ENCODE measurements around the gene RAB35.

GRCh38 chr12:120071493-120072020, 45.0 kb downstream of the RAB35 start:
- no peak for TF ChIP-seq TARDBP (IDR thresholded peaks at IDR 0.05)
- no peak for TF ChIP-seq FOXM1 (IDR thresholded peaks at IDR 0.05; ENCODE audit: borderline replicate concordance)
- TF ChIP-seq BHLHE40 (IDR thresholded peaks at IDR 0.05; ENCODE audit: borderline replicate concordance) = no peak
